ENCODE data around the gene GFER. TPM values are rescaled to one million over a fixed set of nuclear protein-coding genes. Genes with fewer than 3 reads are reported as not detected.
"Not testable (repeated sequence)": the region's sequence is repeated elsewhere in the genome, so short reads cannot be mapped to it uniquely, and the experiment has no call there.

The GFER gene
- total and polyA plus RNA-seq, 10 of the 15 experiments (the other 5 are each of a cell fraction or from before 2014, with no cell fraction given) = 2.4 to 57.7 (median 31.3) TPM

GRCh38 chr16:1950559-1950958 lies 33.4 kb upstream of the GFER start (continued):
- TF ChIP-seq HDAC6 (IDR thresholded peaks at IDR 0.05; ENCODE audit: unreplicated experiment) (no peak), CHD2 (IDR thresholded peaks at IDR 0.05; ENCODE audit: borderline replicate concordance, low read depth, low read length) (no peak), BCLAF1 (IDR thresholded peaks at IDR 0.05) (no peak)

- no peaks in the 10 kb centered on the region for H3K36me3 ChIP-seq (ENCODE audit: control insufficient read depth in 2 of 2, insufficient read depth in 2 of 2, low read length in 1 of 2)
- in situ Hi-C loops (cut with MboI) = no loop called here
- RAD21 ChIA-PET (ENCODE audit: unreplicated experiment) = no interaction called here
- no peaks in the 10 kb centered on the region for H3K79me2 ChIP-seq (ENCODE audit: control insufficient read depth, insufficient read depth, low read length)
- H3K9ac ChIP-seq (ENCODE audit: control insufficient read depth, insufficient read depth, low read length) = no peak overlapping the region
- intact Hi-C loops (cut with micrococcal nuclease; ENCODE audit: unreplicated experiment) = no loop called here
- H3K27me3 ChIP-seq (replicated peaks in 1 of 2; ENCODE audit: control insufficient read depth in 2 of 2, insufficient read depth in 2 of 2, low read length in 1 of 2) = no peaks in the 10 kb centered on the region; a peak in 1 of 4 replicates
- H3K4me1 ChIP-seq (ENCODE audit: control insufficient read depth, insufficient read depth, low read length) = peaks cover under 1% of the 10 kb centered on the region; the same call in 1 of the 2 replicates
- ATAC-seq = no peak
- 61% methylated on average over 22 of the region's 22 CpGs for WGBS (ENCODE audit: insufficient coverage, insufficient replicate concordance, low lambda C conversion rate, missing lambda C conversion rate)
- DNase-seq (ENCODE audit: low read depth, low spot score) = no peak
- no peak overlapping the region for H3K27ac ChIP-seq (ENCODE audit: control insufficient read depth, insufficient read depth)
- no peak overlapping the region for H3K4me3 ChIP-seq
- no peak for FAIRE-seq
- TF ChIP-seq ELK1 (IDR thresholded peaks at IDR 0.05; ENCODE audit: low read depth, low read length) = no peak
- no peak for TF ChIP-seq EP300 (IDR thresholded peaks at IDR 0.05; ENCODE audit: borderline replicate concordance in 1 of 2, control insufficient read depth in 1 of 2, low read depth in 2 of 2, low read length in 2 of 2)
- TF ChIP-seq TARDBP (IDR thresholded peaks at IDR 0.05; ENCODE audit: borderline replicate concordance) = no peak
- TF ChIP-seq NR2C1 (IDR thresholded peaks at IDR 0.05) = no peak
- no peak for TF ChIP-seq POLR2AphosphoS2 (IDR thresholded peaks at IDR 0.05; ENCODE audit: low read depth, low read length)
- no peak for TF ChIP-seq SP1 (IDR thresholded peaks at IDR 0.05; ENCODE audit: low read depth, low read length)
- TF ChIP-seq ZNF24 (IDR thresholded peaks at IDR 0.05) = no peak
- TF ChIP-seq RB1 (IDR thresholded peaks at IDR 0.05; ENCODE audit: borderline replicate concordance) = no peak
- TF ChIP-seq RAD21 (IDR thresholded peaks at IDR 0.05; ENCODE audit: insufficient read depth, low read depth, low read length) = no peak
- H4K20me1 ChIP-seq (ENCODE audit: control insufficient read depth, insufficient read depth) = no peaks in the 10 kb centered on the region
- no peaks in the 10 kb centered on the region for H3K9me3 ChIP-seq (replicated peaks; ENCODE audit: control insufficient read depth, insufficient read depth, low read length)
- POLR2A ChIA-PET = no interaction called here
- CTCF ChIA-PET = no interaction called here
- SMC1A ChIA-PET (ENCODE audit: uncharacterized antibody, unreplicated experiment) = no interaction called here
- H2AFZ ChIP-seq (ENCODE audit: control insufficient read depth, low read depth, low read length) = no peak overlapping the region
- no TSS peak for BruUV-seq (replicated peaks)
- no peak overlapping the region for H3K4me2 ChIP-seq (ENCODE audit: control insufficient read depth, insufficient read depth)
Observed at GRCh38 chr16:1953734-1954133, 30.3 kb upstream of the GFER start.

- 84% methylated on average over 21 of the region's 22 CpGs for WGBS (ENCODE audit: insufficient coverage, insufficient replicate concordance, low lambda C conversion rate, missing lambda C conversion rate)
Observed at GRCh38 chr16:1957434-1958142, 26.4 kb upstream of the GFER start.

More at GRCh38 chr16:1957434-1958142, 26.4 kb upstream of the GFER start:
- POLR2A ChIA-PET = interaction anchor here (1.1 to 1.8 kb wide), 3 partner anchors 12 to 14 kb away, joined by 3 to 6 read pairs (median 3); partner anchors contain the start of genes MSRB1 and TBL3
- CTCF ChIA-PET = interaction anchor here (0.5 kb wide), 1 partner anchor 494 kb away, joined by 4 read pairs; no protein-coding TSS in a partner anchor
- RAD21 ChIA-PET (ENCODE audit: unreplicated experiment); H3K36me3 ChIP-seq (ENCODE audit: control insufficient read depth in 2 of 2, insufficient read depth in 2 of 2, low read length in 1 of 2); H3K9me3 ChIP-seq (replicated peaks; ENCODE audit: control insufficient read depth, insufficient read depth, low read length); H3K27me3 ChIP-seq (replicated peaks in 1 of 2; ENCODE audit: control insufficient read depth in 2 of 2, insufficient read depth in 2 of 2, low read length in 1 of 2); ATAC-seq; intact Hi-C loops (cut with micrococcal nuclease; ENCODE audit: unreplicated experiment); H3K27ac ChIP-seq (ENCODE audit: control insufficient read depth, insufficient read depth); H3K4me3 ChIP-seq; BruUV-seq (replicated peaks); DNase-seq (ENCODE audit: low read depth, low spot score); H2AFZ ChIP-seq (ENCODE audit: control insufficient read depth, low read depth, low read length); in situ Hi-C loops (cut with MboI); H3K9ac ChIP-seq (ENCODE audit: control insufficient read depth, insufficient read depth, low read length); SMC1A ChIA-PET (ENCODE audit: uncharacterized antibody, unreplicated experiment); H3K4me2 ChIP-seq (ENCODE audit: control insufficient read depth, insufficient read depth); FAIRE-seq; H4K20me1 ChIP-seq (ENCODE audit: control insufficient read depth, insufficient read depth): not testable (repeated sequence)
- peaks cover 19% of the 10 kb centered on the region for H3K4me1 ChIP-seq (ENCODE audit: control insufficient read depth, insufficient read depth, low read length)
- H3K79me2 ChIP-seq (ENCODE audit: control insufficient read depth, insufficient read depth, low read length) = peaks cover 29% of the 10 kb centered on the region
